ENCODE measurements around the gene POLR3E. TPM values are rescaled to one million over a fixed set of nuclear protein-coding genes. Genes with fewer than 3 reads are reported as not detected.

The POLR3E gene, protein sequence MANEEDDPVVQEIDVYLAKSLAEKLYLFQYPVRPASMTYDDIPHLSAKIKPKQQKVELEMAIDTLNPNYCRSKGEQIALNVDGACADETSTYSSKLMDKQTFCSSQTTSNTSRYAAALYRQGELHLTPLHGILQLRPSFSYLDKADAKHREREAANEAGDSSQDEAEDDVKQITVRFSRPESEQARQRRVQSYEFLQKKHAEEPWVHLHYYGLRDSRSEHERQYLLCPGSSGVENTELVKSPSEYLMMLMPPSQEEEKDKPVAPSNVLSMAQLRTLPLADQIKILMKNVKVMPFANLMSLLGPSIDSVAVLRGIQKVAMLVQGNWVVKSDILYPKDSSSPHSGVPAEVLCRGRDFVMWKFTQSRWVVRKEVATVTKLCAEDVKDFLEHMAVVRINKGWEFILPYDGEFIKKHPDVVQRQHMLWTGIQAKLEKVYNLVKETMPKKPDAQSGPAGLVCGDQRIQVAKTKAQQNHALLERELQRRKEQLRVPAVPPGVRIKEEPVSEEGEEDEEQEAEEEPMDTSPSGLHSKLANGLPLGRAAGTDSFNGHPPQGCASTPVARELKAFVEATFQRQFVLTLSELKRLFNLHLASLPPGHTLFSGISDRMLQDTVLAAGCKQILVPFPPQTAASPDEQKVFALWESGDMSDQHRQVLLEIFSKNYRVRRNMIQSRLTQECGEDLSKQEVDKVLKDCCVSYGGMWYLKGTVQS
- 21.6 and 26.9 TPM in 2 replicates for polyA plus RNA-seq

DNA sequence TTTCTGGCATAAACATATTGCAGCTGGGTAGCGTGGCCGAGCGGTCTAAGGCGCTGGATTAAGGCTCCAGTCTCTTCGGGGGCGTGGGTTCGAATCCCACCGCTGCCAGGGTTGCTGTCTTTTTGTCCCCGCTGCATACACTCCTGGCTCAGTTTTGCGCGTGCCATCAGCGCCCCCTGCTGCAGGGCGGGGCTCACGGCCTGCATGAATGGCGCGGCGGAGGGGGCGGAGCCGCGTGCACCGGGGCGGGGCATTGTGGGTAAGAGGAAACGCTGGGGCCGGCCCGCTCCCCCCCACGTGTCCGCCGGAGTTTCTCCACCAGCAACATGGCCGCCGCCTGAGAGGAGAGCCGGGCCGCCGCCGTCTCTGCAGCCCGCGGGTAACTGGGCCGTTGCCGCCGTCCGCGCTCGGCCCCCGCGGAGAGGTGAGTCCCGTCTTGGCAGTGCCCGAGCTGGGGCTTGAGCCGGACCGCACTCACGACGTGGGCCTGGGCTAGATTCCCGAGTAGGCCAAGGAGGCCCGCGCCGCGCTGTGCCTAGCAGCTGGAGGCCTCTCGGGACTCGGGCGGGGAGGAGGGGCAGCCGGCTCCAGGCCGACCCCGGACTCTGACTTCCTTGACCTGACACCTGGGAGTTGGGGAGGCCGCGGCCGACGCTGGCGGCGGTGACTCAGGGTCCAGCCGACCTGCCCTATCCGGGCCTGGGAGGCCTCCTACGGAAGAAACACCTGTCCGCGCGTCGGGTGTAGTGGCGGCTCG lies at the start of gene POLR3E:
TSS of gene POLR3E (plus strand) at position 296 of the 757 bp plus-strand sequence. CDS start 5,560 bp downstream, outside the sequence.

DNA sequence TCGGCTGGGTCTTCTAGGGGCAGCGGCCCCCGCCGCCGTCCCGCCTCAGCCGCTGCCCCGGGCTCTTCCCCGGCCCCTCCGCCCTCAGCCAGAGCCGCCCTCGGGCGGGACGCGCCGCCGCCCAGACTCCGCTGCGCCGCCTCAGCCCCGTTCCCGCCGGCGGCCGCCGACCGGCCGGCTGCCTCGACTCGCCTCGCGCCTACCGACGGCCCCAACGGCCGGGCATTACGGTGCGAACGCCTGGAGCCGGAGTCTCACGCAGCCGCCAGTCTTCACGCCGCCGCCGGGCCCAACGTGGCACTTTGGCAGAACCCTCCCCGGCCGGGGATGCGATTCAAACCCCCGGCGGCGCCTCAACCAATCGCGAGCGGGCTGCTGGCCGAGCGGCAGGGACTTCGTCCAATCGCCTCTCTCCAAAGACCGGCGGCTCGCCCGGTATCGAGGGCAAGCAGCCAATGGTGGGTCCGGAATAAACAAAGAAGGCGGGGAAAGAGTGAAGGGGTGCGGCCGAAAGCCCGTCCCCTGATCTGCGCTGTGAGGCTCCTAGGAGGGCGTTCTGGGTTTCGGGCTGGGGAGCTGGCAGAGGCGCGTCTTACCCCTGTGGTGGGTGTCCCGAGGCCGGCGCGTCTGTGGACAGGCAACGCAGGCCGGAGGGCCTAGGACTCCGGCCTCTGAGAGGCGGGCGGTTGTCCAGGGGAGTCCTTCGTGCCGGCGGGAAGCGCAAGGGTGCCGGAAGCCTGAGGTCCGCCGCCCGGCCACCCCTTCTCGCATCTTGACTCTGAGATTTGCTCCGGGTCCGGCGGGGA lies 77.3 kb downstream of the POLR3E start, which contains the start of gene CDR2:
TSS of gene CDR2 (minus strand) at position 309 of the 806 bp plus-strand sequence. CDS start 310 bp downstream, outside the sequence.

Other genes with a start within 250 kb of the POLR3E start
- gene VWA3A, start 204.9 kb upstream of the POLR3E start, polyA plus RNA-seq = 0.70 and 0.74 TPM in 2 replicates
- not detected in 2 replicates for gene SDR42E2, start 134.9 kb upstream of the POLR3E start, polyA plus RNA-seq
- 0.43 and 0.67 TPM in 2 replicates for gene EEF2K, start 91.1 kb upstream of the POLR3E start, polyA plus RNA-seq
- 5.1 and 10.4 TPM in 2 replicates for gene CDR2, start 77.2 kb downstream of the POLR3E start, polyA plus RNA-seq
- 6.3 and 24.8 TPM in 2 replicates for gene NPIPB5, start 213.5 kb downstream of the POLR3E start, polyA plus RNA-seq

All from Purkinje cell (primary cell).